Mesendoderm (in vitro differentiated cells): ENCODE measurements around the gene NAALAD2.
A peak's percentile ranks its signal among the peaks of the same experiment; 100 is the strongest.
"Not testable (repeated sequence)": the region's sequence is repeated elsewhere in the genome, so short reads cannot be mapped to it uniquely, and the experiment has no call there.

Source experiments
- DNase-seq: peaks from one replicate; pipeline ENCODE4 v3.0.0; 2013
- H2AK5ac ChIP-seq: 2 replicates; pipeline ENCODE4 v1.6.1; 2013; ENCODE audit warnings: low read length, inconsistent platforms
- H2BK120ac ChIP-seq: 2 replicates; pipeline ENCODE4 v1.6.1; 2013; ENCODE audit warnings: low read depth, mild to moderate bottlenecking, low read length, moderate library complexity, mixed read lengths
- H2BK15ac ChIP-seq: replicated peaks from 2 replicates; pipeline ENCODE4 v1.6.1; 2013; ENCODE audit warnings: low read depth, mild to moderate bottlenecking, moderate library complexity
- H2BK5ac ChIP-seq: 2 replicates; pipeline ENCODE4 v1.6.1; 2013; ENCODE audit warnings: low read length, inconsistent platforms
- H3K18ac ChIP-seq: 2 replicates; pipeline ENCODE4 v1.6.1; 2013; ENCODE audit warnings: mild to moderate bottlenecking, low read length, mixed read lengths
- H3K23ac ChIP-seq: one replicate; pipeline ENCODE4 v1.6.1; 2013; ENCODE audit warnings: low read length
- H3K27ac ChIP-seq: 2 replicates; pipeline ENCODE4 v1.5.1; 2013; ENCODE audit warnings: low read depth, mild to moderate bottlenecking, inconsistent platforms, low read length, moderate library complexity
- H3K27me3 ChIP-seq: 2 replicates; pipeline ENCODE4 v1.6.1; 2013; ENCODE audit warnings: low read length, control low read depth, mild to moderate bottlenecking, inconsistent platforms; ENCODE audit not compliant: insufficient read depth, poor library complexity
- H3K36me3 ChIP-seq: 2 replicates; pipeline ENCODE4 v1.6.1; 2013; ENCODE audit warnings: low read length, inconsistent platforms; ENCODE audit not compliant: control insufficient read depth, insufficient read depth
- H3K4ac ChIP-seq: one replicate; pipeline ENCODE4 v1.6.1; 2013; ENCODE audit warnings: low read depth, mild to moderate bottlenecking, low read length, moderate library complexity
- H3K4me1 ChIP-seq: 2 replicates; pipeline ENCODE4 v1.6.1; 2013; ENCODE audit warnings: low read depth, low read length, inconsistent platforms; ENCODE audit not compliant: control insufficient read depth
- H3K4me2 ChIP-seq: 2 replicates; pipeline ENCODE4 v1.6.1; 2013; ENCODE audit warnings: low read length
- H3K4me3 ChIP-seq: 2 replicates; pipeline ENCODE4 v1.5.1; 2013; ENCODE audit warnings: mild to moderate bottlenecking, low read length
- H3K56ac ChIP-seq: one replicate; pipeline ENCODE4 v1.6.1; 2013; ENCODE audit warnings: low read length
- H3K79me1 ChIP-seq: 2 replicates; pipeline ENCODE4 v1.6.1; 2013; ENCODE audit warnings: low read length, inconsistent platforms
- H3K79me2 ChIP-seq: 2 replicates; pipeline ENCODE4 v1.6.1; 2013; ENCODE audit warnings: mild to moderate bottlenecking, low read length; ENCODE audit not compliant: control insufficient read depth, insufficient read depth
- H3K9ac ChIP-seq: 2 replicates; pipeline ENCODE4 v1.6.1; 2013; ENCODE audit warnings: low read length, inconsistent platforms
- H4K5ac ChIP-seq: one replicate; pipeline ENCODE4 v1.6.1; 2013; ENCODE audit warnings: low read length
- H4K8ac ChIP-seq: one replicate; pipeline ENCODE4 v1.6.1; 2013; ENCODE audit warnings: low read depth, mild to moderate bottlenecking, control low read depth, low read length, moderate library complexity
- WGBS: extraction: QIAGEN DNeasy Blood & Tissue Kit; methylation state at CpG from one replicate; pipeline ENCODE4 v1.1.7; 2013; ENCODE audit warnings: low lambda C conversion rate, missing lambda C conversion rate; ENCODE audit not compliant: insufficient coverage; ENCODE audit errors: extremely low coverage; 5-methylcytosine and 5-hydroxymethylcytosine counted together

The NAALAD2 gene

GRCh38 chr11:90133560-90134477 is 644 bp upstream of the NAALAD2 start:
- H2BK15ac ChIP-seq, result peak overlapping the region; percentile 57
- no peaks in the 10 kb centered on the region for H3K79me2 ChIP-seq
- H3K27me3 ChIP-seq, result no peaks in the 10 kb centered on the region
- peak overlapping the region; percentile 54 for H3K9ac ChIP-seq
- H3K4me3 ChIP-seq, result peak overlapping the region; percentile 56
- no peak overlapping the region for H4K8ac ChIP-seq
- no peak overlapping the region for H3K4ac ChIP-seq
- peak overlapping the region; percentile 72 for H3K4me2 ChIP-seq
- H2BK5ac ChIP-seq, result no peak overlapping the region
- no peak overlapping the region for H3K23ac ChIP-seq
- no peaks in the 10 kb centered on the region for H3K4me1 ChIP-seq
- H3K36me3 ChIP-seq, result no peaks in the 10 kb centered on the region
- no peak overlapping the region for H4K5ac ChIP-seq
- WGBS, result no CpG with 5 or more reads among the region's 11 CpGs
- H3K56ac ChIP-seq, result peak overlapping the region; percentile 61
- peak; percentile 1 for DNase-seq
- no peak overlapping the region for H3K27ac ChIP-seq
- H2BK120ac ChIP-seq, result no peak overlapping the region
- H3K18ac ChIP-seq, result peak overlapping the region; percentile 76
- no peaks in the 10 kb centered on the region for H3K79me1 ChIP-seq
- H2AK5ac ChIP-seq, result no peak overlapping the region

DNA sequence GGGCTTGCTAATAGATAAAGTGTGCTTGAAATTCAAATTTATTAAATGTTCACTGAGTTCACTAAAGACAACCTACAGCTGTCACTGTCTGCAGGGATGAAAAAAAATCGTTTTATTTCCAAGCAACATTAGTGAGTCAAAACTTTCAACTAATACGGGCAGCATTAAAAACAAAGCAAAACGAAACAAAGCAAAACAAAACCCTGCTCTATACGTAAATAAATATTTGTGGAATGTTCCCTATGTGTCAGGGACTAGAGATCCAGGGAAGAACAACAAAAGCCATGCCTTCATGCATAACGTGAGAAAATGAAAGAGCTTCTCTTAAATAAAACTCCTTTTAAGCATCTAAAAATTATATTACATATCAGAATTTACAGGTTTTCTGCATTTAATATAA is 553 bp downstream of the NAALAD2 start:
- H3K4me2 ChIP-seq, result peak overlapping the region; percentile 72

GRCh38 chr11:90148900-90149299 is 14.4 kb downstream of the NAALAD2 start:
- Histone ChIP-seq H2AK5ac (no peak overlapping the region), H2BK15ac (no peak overlapping the region), H3K27me3 (no peaks in the 10 kb centered on the region), H3K4me3 (no peak overlapping the region), H3K4me2 (no peak overlapping the region), H3K4ac (no peak overlapping the region), H3K23ac (no peak overlapping the region), H3K27ac (no peak overlapping the region), H4K5ac (no peak overlapping the region), H4K8ac (no peak overlapping the region), H3K4me1 (no peaks in the 10 kb centered on the region), H2BK120ac (no peak overlapping the region), H3K18ac (no peak overlapping the region), H3K79me2 (no peaks in the 10 kb centered on the region), H3K9ac (no peak overlapping the region), H3K79me1 (no peaks in the 10 kb centered on the region), H3K56ac (no peak overlapping the region), H2BK5ac (no peak overlapping the region), H3K36me3 (no peaks in the 10 kb centered on the region)
- WGBS, result no CpG with 5 or more reads among the region's 1 CpG
- no peak for DNase-seq

More for the DNA sequence above, 553 bp downstream of the NAALAD2 start:
- no peak overlapping the region for H2BK5ac ChIP-seq
- no peak overlapping the region for H2BK15ac ChIP-seq
- no peak overlapping the region for H2BK120ac ChIP-seq
- H4K8ac ChIP-seq, result no peak overlapping the region
- H3K27me3 ChIP-seq, result no peaks in the 10 kb centered on the region
- H3K4ac ChIP-seq, result no peak overlapping the region
- H3K23ac ChIP-seq, result no peak overlapping the region
- no peaks in the 10 kb centered on the region for H3K79me2 ChIP-seq
- no peak overlapping the region for H3K27ac ChIP-seq
- no peak overlapping the region for H2AK5ac ChIP-seq
- H3K18ac ChIP-seq, result no peak overlapping the region
- no peak overlapping the region for H4K5ac ChIP-seq
- no CpG with 5 or more reads among the region's 5 CpGs for WGBS
- H3K9ac ChIP-seq, result peak overlapping the region; percentile 54
- no peaks in the 10 kb centered on the region for H3K4me1 ChIP-seq
- H3K36me3 ChIP-seq, result no peaks in the 10 kb centered on the region
- no peak overlapping the region for H3K4me3 ChIP-seq
- no peaks in the 10 kb centered on the region for H3K79me1 ChIP-seq
- H3K56ac ChIP-seq, result no peak overlapping the region
- peak; percentile 2 for DNase-seq

GRCh38 chr11:90166982-90167573 is 32.6 kb downstream of the NAALAD2 start:
- H3K23ac ChIP-seq, H4K5ac ChIP-seq, H2AK5ac ChIP-seq, H3K56ac ChIP-seq, H3K79me2 ChIP-seq, H3K4me2 ChIP-seq, H3K27ac ChIP-seq, H3K9ac ChIP-seq, DNase-seq, H3K18ac ChIP-seq, H2BK15ac ChIP-seq, H2BK5ac ChIP-seq, H3K4me3 ChIP-seq, H3K4ac ChIP-seq, H3K79me1 ChIP-seq, H4K8ac ChIP-seq, H3K36me3 ChIP-seq, H3K27me3 ChIP-seq, H2BK120ac ChIP-seq, H3K4me1 ChIP-seq: not testable (repeated sequence)
- WGBS, result no CpG with 5 or more reads among the region's 49 CpGs

GRCh38 chr11:90167704-90168103 is 33.2 kb downstream of the NAALAD2 start:
- H3K18ac ChIP-seq, H2BK120ac ChIP-seq, H3K27me3 ChIP-seq, H3K4ac ChIP-seq, H3K27ac ChIP-seq, H3K56ac ChIP-seq, H3K4me2 ChIP-seq, H4K8ac ChIP-seq, H4K5ac ChIP-seq, H3K36me3 ChIP-seq, H3K79me2 ChIP-seq, H2BK15ac ChIP-seq, H3K4me3 ChIP-seq, H3K79me1 ChIP-seq, H3K23ac ChIP-seq, H2AK5ac ChIP-seq, H2BK5ac ChIP-seq, H3K4me1 ChIP-seq, H3K9ac ChIP-seq, DNase-seq: not testable (repeated sequence)
- WGBS, result no CpG with 5 or more reads among the region's 8 CpGs
